Breast epithelium (tissue), 3 donors: ENCODE data around the gene EIF4G2.
A peak's percentile ranks its signal among the peaks of the same experiment; 100 is the strongest.

Experiments
- CTCF ChIP-seq, 3 donors: fragments of 450-650 bp; IDR thresholded peaks; one replicate each; pipeline ENCODE4 v1.5.1; 2016 to 2017; ENCODE audit warnings: antibody characterized with exemption in 3 of 3, mild to moderate bottlenecking in 3 of 3, moderate library complexity in 3 of 3
- POLR2A ChIP-seq: fragments of 450-650 bp; IDR thresholded peaks from one replicate; pipeline ENCODE4 v1.6.1; 2016; ENCODE audit warnings: antibody characterized with exemption, mild to moderate bottlenecking, moderate library complexity
- POLR2AphosphoS5 ChIP-seq, 3 donors: sonication (generic); formaldehyde crosslinking; IDR thresholded peaks; one replicate each; pipeline ENCODE4 v1.6.1; 2017; ENCODE audit warnings: antibody characterized with exemption in 3 of 3

GRCh38 chr11:10750838-10751580, 57.7 kb downstream of the EIF4G2 start, which contains the start of gene CTR9:
- TF ChIP-seq CTCF (IDR thresholded peaks at IDR 0.05), result no peak
- TF ChIP-seq POLR2A, result peak; percentile 70
- peak; percentile 84 to 92 (median 85) for TF ChIP-seq POLR2AphosphoS5 (IDR thresholded peaks at IDR 0.05)
